ENCODE data around the gene OXER1.

OXER1 gene

DNA sequence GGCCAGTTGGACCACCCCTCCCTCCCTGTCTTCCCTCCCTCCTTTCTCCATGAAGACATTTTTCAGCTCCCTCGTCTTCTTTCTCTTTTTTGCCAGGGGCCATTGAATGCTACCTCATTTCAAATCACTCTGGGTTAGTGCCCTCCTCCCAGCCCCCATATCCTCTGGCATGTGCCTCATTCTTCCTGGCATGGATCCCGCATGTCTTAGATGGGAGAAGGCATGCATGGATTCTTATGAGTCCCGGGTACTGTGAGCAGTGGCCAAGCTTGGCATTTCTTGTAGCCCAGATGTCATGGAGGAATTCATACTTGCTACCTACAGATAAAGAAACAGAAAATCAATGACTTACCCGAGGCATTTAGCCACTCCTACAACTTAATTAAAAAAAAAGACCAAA lies 37.4 kb upstream of the OXER1 start:
- no peak overlapping the region for H3K4me3 ChIP-seq (replicated peaks; ENCODE audit: low read depth, low read length)
- TF ChIP-seq, protein P1, sequence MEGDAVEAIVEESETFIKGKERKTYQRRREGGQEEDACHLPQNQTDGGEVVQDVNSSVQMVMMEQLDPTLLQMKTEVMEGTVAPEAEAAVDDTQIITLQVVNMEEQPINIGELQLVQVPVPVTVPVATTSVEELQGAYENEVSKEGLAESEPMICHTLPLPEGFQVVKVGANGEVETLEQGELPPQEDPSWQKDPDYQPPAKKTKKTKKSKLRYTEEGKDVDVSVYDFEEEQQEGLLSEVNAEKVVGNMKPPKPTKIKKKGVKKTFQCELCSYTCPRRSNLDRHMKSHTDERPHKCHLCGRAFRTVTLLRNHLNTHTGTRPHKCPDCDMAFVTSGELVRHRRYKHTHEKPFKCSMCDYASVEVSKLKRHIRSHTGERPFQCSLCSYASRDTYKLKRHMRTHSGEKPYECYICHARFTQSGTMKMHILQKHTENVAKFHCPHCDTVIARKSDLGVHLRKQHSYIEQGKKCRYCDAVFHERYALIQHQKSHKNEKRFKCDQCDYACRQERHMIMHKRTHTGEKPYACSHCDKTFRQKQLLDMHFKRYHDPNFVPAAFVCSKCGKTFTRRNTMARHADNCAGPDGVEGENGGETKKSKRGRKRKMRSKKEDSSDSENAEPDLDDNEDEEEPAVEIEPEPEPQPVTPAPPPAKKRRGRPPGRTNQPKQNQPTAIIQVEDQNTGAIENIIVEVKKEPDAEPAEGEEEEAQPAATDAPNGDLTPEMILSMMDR (IDR thresholded peaks at IDR 0.05; ENCODE audit: insufficient read depth, low read length, poor library complexity, severe bottlenecking) = no peak
- no peaks in the 10 kb centered on the region; the same call in none of the 2 replicates for H3K36me3 ChIP-seq (ENCODE audit: control insufficient read depth, insufficient read depth, low read length)
- DNase-seq (ENCODE audit: extremely low read depth, insufficient read length) = no peak
- H3K27me3 ChIP-seq (replicated peaks; ENCODE audit: control insufficient read depth, insufficient read depth, low read length) = no peaks in the 10 kb centered on the region

DNA sequence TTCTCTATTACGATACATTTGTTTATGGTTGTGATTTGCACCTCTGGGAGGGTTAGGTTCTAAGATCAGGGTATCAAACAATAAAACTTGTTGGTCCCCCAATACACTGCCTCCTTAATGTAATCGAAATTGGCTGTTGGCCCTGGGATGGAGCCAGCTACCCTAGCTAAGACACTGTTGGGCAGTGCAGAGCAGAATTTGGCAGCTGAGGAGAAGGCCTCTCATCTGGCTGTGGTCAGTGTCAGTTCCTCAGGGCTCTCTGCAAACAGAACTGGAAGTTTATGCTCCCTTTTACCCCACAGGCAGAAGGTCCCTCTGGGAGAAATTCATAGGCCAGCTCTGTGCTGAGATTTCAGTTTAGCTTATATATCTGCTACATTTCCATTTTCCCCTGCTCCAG lies 37.0 kb upstream of the OXER1 start:
- Histone ChIP-seq H3K27me3 (replicated peaks; ENCODE audit: control insufficient read depth, insufficient read depth, low read length) (no peaks in the 10 kb centered on the region), H3K36me3 (ENCODE audit: control insufficient read depth, insufficient read depth, low read length) (no peaks in the 10 kb centered on the region; the same call in none of the 2 replicates), H3K4me3 (replicated peaks; ENCODE audit: low read depth, low read length) (no peak overlapping the region)
- TF ChIP-seq, protein P1 (IDR thresholded peaks at IDR 0.05; ENCODE audit: insufficient read depth, low read length, poor library complexity, severe bottlenecking) = no peak
- no peak for DNase-seq (ENCODE audit: extremely low read depth, insufficient read length)

DNA sequence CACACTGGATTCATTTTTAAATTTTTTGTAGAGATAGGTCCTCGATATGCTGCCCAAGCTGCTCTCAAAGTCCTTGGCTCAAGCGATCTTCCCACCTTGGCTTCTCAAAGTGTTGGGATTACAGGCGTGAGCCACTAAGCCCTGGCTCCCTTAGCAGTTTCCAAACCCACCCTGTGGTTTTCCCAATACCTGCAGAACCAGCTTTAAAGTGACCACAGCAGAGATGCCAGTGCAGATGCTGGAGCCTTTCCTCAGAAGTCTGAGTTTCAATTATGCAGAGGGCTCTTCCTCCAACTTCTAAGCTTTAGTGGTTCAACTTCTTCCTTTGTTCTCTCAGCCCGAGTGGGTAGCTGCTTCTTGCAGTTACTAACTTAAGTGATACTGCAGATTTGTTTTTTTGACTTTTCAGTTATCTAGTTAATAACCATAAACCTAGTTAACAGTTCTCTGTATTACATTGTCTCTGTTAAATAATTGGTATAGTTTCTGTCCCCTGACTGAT lies 36.6 kb upstream of the OXER1 start:
- no peaks in the 10 kb centered on the region; the same call in none of the 2 replicates for H3K36me3 ChIP-seq (ENCODE audit: control insufficient read depth, insufficient read depth, low read length)
- TF ChIP-seq, protein P1 (IDR thresholded peaks at IDR 0.05; ENCODE audit: insufficient read depth, low read length, poor library complexity, severe bottlenecking) = no peak
- no peak overlapping the region for H3K4me3 ChIP-seq (replicated peaks; ENCODE audit: low read depth, low read length)
- no peaks in the 10 kb centered on the region for H3K27me3 ChIP-seq (replicated peaks; ENCODE audit: control insufficient read depth, insufficient read depth, low read length)
- no peak for DNase-seq (ENCODE audit: extremely low read depth, insufficient read length)

DNA sequence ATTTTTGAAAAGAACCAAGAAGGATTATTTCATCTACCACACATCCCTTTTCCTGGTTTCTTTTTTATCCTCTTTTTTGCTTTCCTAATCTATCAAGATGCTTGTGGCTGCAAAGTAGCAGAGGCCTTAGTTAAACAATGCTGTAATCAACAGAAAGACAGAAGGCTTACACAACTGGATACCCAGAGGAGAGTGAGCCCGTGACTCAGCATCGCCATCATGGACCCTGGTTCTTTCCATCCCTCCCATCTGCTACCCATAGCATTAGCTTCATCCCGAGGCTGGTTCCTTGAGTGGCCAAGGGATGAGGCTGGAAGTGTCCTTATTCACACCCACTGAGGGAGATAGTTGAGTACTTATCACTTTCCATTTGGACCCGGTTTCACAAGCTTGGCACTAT lies 35.9 kb upstream of the OXER1 start:
- TF ChIP-seq, protein P1 (IDR thresholded peaks at IDR 0.05; ENCODE audit: insufficient read depth, low read length, poor library complexity, severe bottlenecking) = no peak
- no peaks in the 10 kb centered on the region for H3K27me3 ChIP-seq (replicated peaks; ENCODE audit: control insufficient read depth, insufficient read depth, low read length)

DNA sequence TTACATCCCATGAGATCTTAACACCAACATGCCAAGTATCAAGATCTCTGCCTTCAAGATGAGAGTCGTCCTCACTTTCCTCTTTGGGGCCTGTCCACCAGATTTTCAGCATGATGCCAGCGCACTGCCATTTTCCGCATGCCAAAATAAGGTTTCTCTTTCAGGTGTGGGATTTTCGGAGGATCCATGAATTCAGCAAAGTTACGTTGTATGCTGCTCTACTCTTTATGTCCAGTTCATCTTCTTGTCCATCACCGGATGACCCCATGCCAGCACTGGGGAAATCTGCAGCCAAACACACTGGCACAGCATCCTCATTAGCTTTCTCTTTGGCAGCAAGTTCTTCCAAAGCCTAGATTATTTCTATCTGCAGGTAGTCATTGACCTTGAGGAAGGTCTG lies 33.3 kb upstream of the OXER1 start:
- no peak overlapping the region for H3K4me3 ChIP-seq (replicated peaks; ENCODE audit: low read depth, low read length)
- no peaks in the 10 kb centered on the region for H3K27me3 ChIP-seq (replicated peaks; ENCODE audit: control insufficient read depth, insufficient read depth, low read length)
- TF ChIP-seq, protein P1 (IDR thresholded peaks at IDR 0.05; ENCODE audit: insufficient read depth, low read length, poor library complexity, severe bottlenecking) = no peak
- DNase-seq (ENCODE audit: extremely low read depth, insufficient read length) = no peak
- H3K36me3 ChIP-seq (ENCODE audit: control insufficient read depth, insufficient read depth, low read length) = no peaks in the 10 kb centered on the region; the same call in none of the 2 replicates

More for the DNA sequence above, 35.9 kb upstream of the OXER1 start:
- no peak overlapping the region for H3K4me3 ChIP-seq (replicated peaks; ENCODE audit: low read depth, low read length)
- no peaks in the 10 kb centered on the region; the same call in none of the 2 replicates for H3K36me3 ChIP-seq (ENCODE audit: control insufficient read depth, insufficient read depth, low read length)
- DNase-seq (ENCODE audit: extremely low read depth, insufficient read length) = no peak
